MCF 10A (cell line): ENCODE data around the gene FOXO6. TPM values are rescaled to one million over a fixed set of nuclear protein-coding genes. Genes with fewer than 3 reads are reported as not detected.

ENCODE experiments used
- BruUV-seq: library from RNA; stranded (reverse); fragments of 400-500 nt; replicated peaks from 2 replicates; lab custom pipeline; 2021; lab: Mats Ljungman, UMichigan
- CTCF ChIA-PET: fragments of 300-600 bp; sonication (Branson Sonifier 250); formaldehyde crosslinking; extraction: SDS; loops from one replicate; lab custom pipeline; 2021; ENCODE audit warnings: antibody characterized with exemption, inconsistent platforms; lab: Yijun Ruan, JAX
- POLR2A ChIA-PET: fragments of 300-600, 350-650 bp; sonication (Branson Sonifier 250); formaldehyde crosslinking; extraction: SDS; loops from one replicate; lab custom pipeline; 2020; ENCODE audit warnings: antibody characterized with exemption, inconsistent platforms; lab: Yijun Ruan, JAX
- DNase-seq: peaks from one replicate; pipeline ENCODE4 v3.0.0-alpha.2; 2018; ENCODE audit not compliant: unreplicated experiment
- H3K27ac Mint-ChIP-seq: one replicate; pipeline ENCODE4 v1.8.0; 2022; ENCODE audit warnings: mild to moderate bottlenecking, low read depth, mixed read lengths; ENCODE audit not compliant: unreplicated experiment
- H3K27me3 Mint-ChIP-seq: one replicate; pipeline ENCODE4 v1.8.0; 2022; ENCODE audit warnings: mixed read lengths; ENCODE audit not compliant: insufficient read depth, unreplicated experiment
- H3K36me3 Mint-ChIP-seq: one replicate; pipeline ENCODE4 v1.8.0; 2022; ENCODE audit warnings: mild to moderate bottlenecking, moderate library complexity, mixed read lengths; ENCODE audit not compliant: insufficient read depth, unreplicated experiment
- H3K4me1 Mint-ChIP-seq: one replicate; pipeline ENCODE4 v1.8.0; 2022; ENCODE audit warnings: mixed read lengths; ENCODE audit not compliant: insufficient read depth, unreplicated experiment
- H3K4me3 Mint-ChIP-seq: one replicate; pipeline ENCODE4 v1.8.0; 2022; ENCODE audit warnings: mild to moderate bottlenecking, moderate library complexity, mixed read lengths; ENCODE audit not compliant: unreplicated experiment
- H3K9me3 Mint-ChIP-seq: one replicate; pipeline ENCODE4 v1.8.0; 2022; ENCODE audit warnings: mixed read lengths; ENCODE audit not compliant: unreplicated experiment
- CTCF ChIP-seq: fragments of 200-600 bp; IDR thresholded peaks from one replicate; pipeline ENCODE4 v1.8.0; 2022; ENCODE audit warnings: antibody characterized with exemption, mild to moderate bottlenecking; ENCODE audit not compliant: unreplicated experiment
- intact Hi-C: fragments of 100-400 bp; cut with micrococcal nuclease; formaldehyde crosslinking; loops from 2 replicates; pipeline ENCODE4 v1.14.1; 2022
- total RNA-seq: library from RNA; stranded (reverse); gene quantifications from 2 replicates; pipeline ENCODE4 v1.2.3, GENCODE V29; 2022

FOXO6 gene
- total RNA-seq, 1 experiment from 2014 or later: 0.28 TPM

- intact Hi-C loops: no loop called here
- Mint-ChIP-seq H3K36me3 (peaks cover 3% of the 10 kb centered on the region), H3K27me3 (peaks cover 22% of the 10 kb centered on the region), H3K9me3 (no peaks in the 10 kb centered on the region), H3K4me1 (peaks cover 25% of the 10 kb centered on the region), H3K27ac (no peak overlapping the region), H3K4me3 (no peak overlapping the region)
- TF ChIP-seq CTCF: no peak
- BruUV-seq: no TSS peak
- no peak for DNase-seq
- POLR2A ChIA-PET: no interaction called here
- CTCF ChIA-PET: no interaction called here
Observed at GRCh38 chr1:41368366-41368765, 7.1 kb downstream of the FOXO6 start.

- CTCF ChIA-PET: no interaction called here
- H3K27ac Mint-ChIP-seq: no peak overlapping the region
- POLR2A ChIA-PET: no interaction called here
- no peak for DNase-seq
- peaks cover 25% of the 10 kb centered on the region for H3K4me1 Mint-ChIP-seq
- H3K27me3 Mint-ChIP-seq: peaks cover 18% of the 10 kb centered on the region
- H3K36me3 Mint-ChIP-seq: no peaks in the 10 kb centered on the region
- H3K9me3 Mint-ChIP-seq: no peaks in the 10 kb centered on the region
- TF ChIP-seq CTCF: no peak
- intact Hi-C loops: no loop called here
- H3K4me3 Mint-ChIP-seq: no peak overlapping the region
- BruUV-seq: no TSS peak
Observed at GRCh38 chr1:41368801-41369200, 7.6 kb downstream of the FOXO6 start.

GRCh38 chr1:41369531-41369930 is 8.3 kb downstream of the FOXO6 start:
- peaks cover 25% of the 10 kb centered on the region for H3K4me1 Mint-ChIP-seq
- no peak overlapping the region for H3K4me3 Mint-ChIP-seq
- peaks cover 18% of the 10 kb centered on the region for H3K27me3 Mint-ChIP-seq
- H3K9me3 Mint-ChIP-seq: no peaks in the 10 kb centered on the region
- no peak for DNase-seq
- CTCF ChIA-PET: no interaction called here
- no peaks in the 10 kb centered on the region for H3K36me3 Mint-ChIP-seq
- no peak for TF ChIP-seq CTCF
- no TSS peak for BruUV-seq
- intact Hi-C loops: no loop called here
- POLR2A ChIA-PET: no interaction called here
- H3K27ac Mint-ChIP-seq: peak overlapping the region; percentile 29

DNA sequence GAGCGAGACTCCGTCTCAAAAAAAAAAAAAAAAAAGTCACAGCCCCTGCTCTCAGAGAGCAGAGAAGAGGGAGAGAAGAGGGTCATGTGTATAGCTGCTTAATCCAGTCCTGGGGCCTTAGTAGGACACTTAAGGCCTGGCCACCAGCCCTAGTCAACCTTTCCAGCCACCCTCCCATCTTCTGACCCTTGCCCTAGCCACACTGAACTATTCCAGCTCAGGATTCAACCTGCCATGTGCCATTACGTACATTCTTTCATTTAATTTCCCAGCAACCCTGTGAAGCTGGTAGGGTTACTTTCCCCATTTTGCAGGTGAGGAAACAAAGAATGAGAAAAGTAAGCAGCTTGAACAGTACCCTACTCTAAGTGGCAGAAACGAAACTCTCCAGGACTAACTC is 9.0 kb downstream of the FOXO6 start:
- H3K9me3 Mint-ChIP-seq: no peaks in the 10 kb centered on the region
- no peak for DNase-seq
- ChIA-PET POLR2A (no interaction called here), CTCF (no interaction called here)
- peaks cover 18% of the 10 kb centered on the region for H3K27me3 Mint-ChIP-seq
- no peaks in the 10 kb centered on the region for H3K36me3 Mint-ChIP-seq
- H3K27ac Mint-ChIP-seq: no peak overlapping the region
- H3K4me1 Mint-ChIP-seq: peaks cover 20% of the 10 kb centered on the region
- H3K4me3 Mint-ChIP-seq: no peak overlapping the region
- TF ChIP-seq CTCF: no peak
- intact Hi-C loops: no loop called here
- BruUV-seq: no TSS peak
